ENCODE data around the gene RPSA. TPM values are rescaled to one million over a fixed set of nuclear protein-coding genes. Genes with fewer than 3 reads are reported as not detected.

The RPSA gene
- total RNA-seq, 1 donor from 2014 or later = 389 TPM

GRCh38 chr3:39386318-39386717 is 20.2 kb upstream of the RPSA start:
- intact Hi-C loops (cut with DNase I) = no loop called here
- DNase-seq (no peak), ATAC-seq (ENCODE audit: poor library complexity) (no peak)

- DNase-seq = no peak
- ATAC-seq (ENCODE audit: poor library complexity) = no peak
- intact Hi-C loops (cut with DNase I) = no loop called here
Observed at GRCh38 chr3:39387411-39387975, 19.0 kb upstream of the RPSA start.

- ATAC-seq (ENCODE audit: poor library complexity) (no peak), DNase-seq (no peak)
- intact Hi-C loops (cut with DNase I) = no loop called here
Observed at GRCh38 chr3:39388153-39388552, 18.4 kb upstream of the RPSA start.

GRCh38 chr3:39388741-39389248 is 17.7 kb upstream of the RPSA start:
- intact Hi-C loops (cut with DNase I) = no loop called here
- no peak for ATAC-seq (ENCODE audit: poor library complexity)

GRCh38 chr3:39390181-39390580 is 16.3 kb upstream of the RPSA start:
- intact Hi-C loops (cut with DNase I) = no loop called here
- ATAC-seq (ENCODE audit: poor library complexity) (no peak), DNase-seq (no peak)

More at GRCh38 chr3:39388741-39389248, 17.7 kb upstream of the RPSA start:
- no peak for DNase-seq

GRCh38 chr3:39396690-39397089 is 9.8 kb upstream of the RPSA start:
- intact Hi-C loops (cut with DNase I) = no loop called here
- ATAC-seq (ENCODE audit: poor library complexity) (no peak), DNase-seq (no peak)

GRCh38 chr3:39398700-39399099 is 7.8 kb upstream of the RPSA start:
- DNase-seq (no peak), ATAC-seq (ENCODE audit: poor library complexity) (no peak)
- intact Hi-C loops (cut with DNase I) = no loop called here

GRCh38 chr3:39401983-39402382 is 4.5 kb upstream of the RPSA start:
- intact Hi-C loops (cut with DNase I) = no loop called here
- no peak for DNase-seq
- ATAC-seq (ENCODE audit: poor library complexity) = no peak

- intact Hi-C loops (cut with DNase I) = no loop called here
- no peak for ATAC-seq (ENCODE audit: poor library complexity)
- DNase-seq = no peak
Observed at GRCh38 chr3:39404943-39405686, 1.4 kb upstream of the RPSA start.

GRCh38 chr3:39405687-39406367 is 693 bp upstream of the RPSA start:
- DNase-seq (no peak), ATAC-seq (ENCODE audit: poor library complexity) (no peak)
- intact Hi-C loops (cut with DNase I) = no loop called here

- intact Hi-C loops (cut with DNase I) = no loop called here
- DNase-seq (no peak), ATAC-seq (ENCODE audit: poor library complexity) (no peak)
Observed at GRCh38 chr3:39407259-39407629, 724 bp downstream of the RPSA start.

- ATAC-seq (ENCODE audit: poor library complexity) = no peak
- no peak for DNase-seq
- intact Hi-C loops (cut with DNase I) = no loop called here
Observed at GRCh38 chr3:39407773-39408492, 1.4 kb downstream of the RPSA start.

- no peak for DNase-seq
- intact Hi-C loops (cut with DNase I) = no loop called here
- ATAC-seq (ENCODE audit: poor library complexity) = no peak
Observed at GRCh38 chr3:39408493-39409372, 2.2 kb downstream of the RPSA start.

- no peak for DNase-seq
- intact Hi-C loops (cut with DNase I) = no loop called here
- ATAC-seq (ENCODE audit: poor library complexity) = no peak
Observed at GRCh38 chr3:39409514-39410136, 3.1 kb downstream of the RPSA start.

GRCh38 chr3:39410893-39411292 is 4.4 kb downstream of the RPSA start:
- intact Hi-C loops (cut with DNase I) = no loop called here
- ATAC-seq (ENCODE audit: poor library complexity) (no peak), DNase-seq (no peak)

- intact Hi-C loops (cut with DNase I) = no loop called here
- no peak for ATAC-seq (ENCODE audit: poor library complexity)
- no peak for DNase-seq
Observed at GRCh38 chr3:39412668-39413260, 6.2 kb downstream of the RPSA start.

GRCh38 chr3:39413691-39414420 is 7.3 kb downstream of the RPSA start:
- ATAC-seq (ENCODE audit: poor library complexity) = no peak
- intact Hi-C loops (cut with DNase I) = no loop called here
- no peak for DNase-seq

All from Right ventricle myocardium superior (tissue), 1 donor.